ENCODE data around the gene NXPH3. TPM values are rescaled to one million over a fixed set of nuclear protein-coding genes. Genes with fewer than 3 reads are reported as not detected.
A peak's percentile ranks its signal among the peaks of the same experiment; 100 is the strongest.

NXPH3 gene
- total and polyA plus RNA-seq, 2 of the 13 experiments (the other 11 are each of a cell fraction or from before 2014, with no cell fraction given) = 0.04 to 0.58 TPM

DNA sequence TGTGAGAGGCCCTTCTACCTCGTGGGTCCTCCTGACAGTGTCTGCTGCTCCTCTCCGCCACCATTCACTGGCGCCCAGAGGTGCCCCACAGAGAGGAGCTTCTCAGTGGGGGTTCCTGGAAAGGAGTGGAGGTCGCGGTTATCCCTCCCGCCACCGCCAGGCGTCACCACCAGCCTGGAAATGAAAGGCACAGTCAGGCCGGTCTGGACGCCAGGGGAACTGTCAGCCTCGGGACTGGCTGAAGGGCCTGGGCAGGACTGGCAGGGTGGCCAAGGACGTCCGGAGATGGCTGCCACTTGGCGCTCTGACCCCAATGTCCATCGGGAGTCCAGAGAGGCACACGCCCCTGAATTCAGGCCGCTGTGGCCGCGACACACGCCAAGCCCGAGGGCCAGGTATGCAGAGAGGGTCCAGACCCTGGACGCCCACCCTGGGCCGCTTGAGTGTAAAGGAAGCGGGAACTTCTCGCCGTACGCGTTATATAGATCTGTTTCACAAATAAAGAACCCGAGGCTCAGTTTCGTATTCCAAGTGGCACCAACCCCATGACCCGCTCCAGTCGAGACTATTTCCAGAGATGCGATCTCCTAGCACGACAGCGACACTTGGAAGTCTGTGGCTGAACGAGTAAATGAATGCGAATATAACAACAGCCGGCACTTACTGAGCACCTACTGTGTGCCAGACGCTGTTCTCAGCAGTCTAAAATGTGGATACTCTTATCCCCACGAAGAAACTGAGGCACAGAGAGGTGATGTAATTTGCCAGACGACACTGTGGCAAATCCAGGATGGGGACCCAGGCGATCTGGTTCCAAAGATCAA lies 7.6 kb upstream of the NXPH3 start (continued):
- peak; percentile 90 for TF ChIP-seq ZNF605 (CRISPR knock-in tag; IDR thresholded peaks at IDR 0.05)
- peak; percentile 57; the same call in 1 of the 2 replicates for TF ChIP-seq PHF8 (CRISPR knock-in tag; IDR thresholded peaks at IDR 0.05)
- TF ChIP-seq SYNCRIP (IDR thresholded peaks at IDR 0.05; ENCODE audit: insufficient read depth, low read depth, low read length) = no peak
- TF ChIP-seq ZNF552 (CRISPR knock-in tag; IDR thresholded peaks at IDR 0.05; ENCODE audit: borderline replicate concordance) = no peak
- no peak for TF ChIP-seq NCOA5 (CRISPR knock-in tag; IDR thresholded peaks at IDR 0.05)
- TF ChIP-seq MLXIP (CRISPR knock-in tag; IDR thresholded peaks at IDR 0.05; ENCODE audit: borderline replicate concordance) = no peak
- TF ChIP-seq NR3C1 (CRISPR knock-in tag; IDR thresholded peaks at IDR 0.05) = no peak
- no peak for TF ChIP-seq CBX2 (IDR thresholded peaks at IDR 0.05; ENCODE audit: low read depth, low read length)
- TF ChIP-seq CBX2 (CRISPR knock-in tag; IDR thresholded peaks at IDR 0.05; ENCODE audit: low read depth) = no peak
- TF ChIP-seq ZNF597 (CRISPR knock-in tag; IDR thresholded peaks at IDR 0.05) = no peak
- TF ChIP-seq, protein P1, sequence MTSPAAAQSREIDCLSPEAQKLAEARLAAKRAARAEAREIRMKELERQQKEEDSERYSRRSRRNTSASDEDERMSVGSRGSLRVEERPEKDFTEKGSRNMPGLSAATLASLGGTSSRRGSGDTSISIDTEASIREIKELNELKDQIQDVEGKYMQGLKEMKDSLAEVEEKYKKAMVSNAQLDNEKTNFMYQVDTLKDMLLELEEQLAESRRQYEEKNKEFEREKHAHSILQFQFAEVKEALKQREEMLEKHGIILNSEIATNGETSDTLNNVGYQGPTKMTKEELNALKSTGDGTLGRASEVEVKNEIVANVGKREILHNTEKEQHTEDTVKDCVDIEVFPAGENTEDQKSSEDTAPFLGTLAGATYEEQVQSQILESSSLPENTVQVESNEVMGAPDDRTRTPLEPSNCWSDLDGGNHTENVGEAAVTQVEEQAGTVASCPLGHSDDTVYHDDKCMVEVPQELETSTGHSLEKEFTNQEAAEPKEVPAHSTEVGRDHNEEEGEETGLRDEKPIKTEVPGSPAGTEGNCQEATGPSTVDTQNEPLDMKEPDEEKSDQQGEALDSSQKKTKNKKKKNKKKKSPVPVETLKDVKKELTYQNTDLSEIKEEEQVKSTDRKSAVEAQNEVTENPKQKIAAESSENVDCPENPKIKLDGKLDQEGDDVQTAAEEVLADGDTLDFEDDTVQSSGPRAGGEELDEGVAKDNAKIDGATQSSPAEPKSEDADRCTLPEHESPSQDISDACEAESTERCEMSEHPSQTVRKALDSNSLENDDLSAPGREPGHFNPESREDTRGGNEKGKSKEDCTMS (CRISPR knock-in tag; conservative IDR thresholded peaks at IDR 0.05) = 0 out of 2 replicates have a peak, but pooled peaks have one; percentile 70
- TF ChIP-seq, protein P2, sequence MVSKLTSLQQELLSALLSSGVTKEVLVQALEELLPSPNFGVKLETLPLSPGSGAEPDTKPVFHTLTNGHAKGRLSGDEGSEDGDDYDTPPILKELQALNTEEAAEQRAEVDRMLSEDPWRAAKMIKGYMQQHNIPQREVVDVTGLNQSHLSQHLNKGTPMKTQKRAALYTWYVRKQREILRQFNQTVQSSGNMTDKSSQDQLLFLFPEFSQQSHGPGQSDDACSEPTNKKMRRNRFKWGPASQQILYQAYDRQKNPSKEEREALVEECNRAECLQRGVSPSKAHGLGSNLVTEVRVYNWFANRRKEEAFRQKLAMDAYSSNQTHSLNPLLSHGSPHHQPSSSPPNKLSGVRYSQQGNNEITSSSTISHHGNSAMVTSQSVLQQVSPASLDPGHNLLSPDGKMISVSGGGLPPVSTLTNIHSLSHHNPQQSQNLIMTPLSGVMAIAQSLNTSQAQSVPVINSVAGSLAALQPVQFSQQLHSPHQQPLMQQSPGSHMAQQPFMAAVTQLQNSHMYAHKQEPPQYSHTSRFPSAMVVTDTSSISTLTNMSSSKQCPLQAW (CRISPR knock-in tag; IDR thresholded peaks at IDR 0.05) = peak; percentile 73; the same call in 1 of the 2 replicates
- TF ChIP-seq ZNF772 (CRISPR knock-in tag; IDR thresholded peaks at IDR 0.05) = 0 out of 2 replicates have a peak, but pooled peaks have one; percentile 77
- no peak for TF ChIP-seq MAFG (CRISPR knock-in tag; IDR thresholded peaks at IDR 0.05)
- TF ChIP-seq ZNF3 (CRISPR knock-in tag; IDR thresholded peaks at IDR 0.05) = no peak
- TF ChIP-seq, protein P3, sequence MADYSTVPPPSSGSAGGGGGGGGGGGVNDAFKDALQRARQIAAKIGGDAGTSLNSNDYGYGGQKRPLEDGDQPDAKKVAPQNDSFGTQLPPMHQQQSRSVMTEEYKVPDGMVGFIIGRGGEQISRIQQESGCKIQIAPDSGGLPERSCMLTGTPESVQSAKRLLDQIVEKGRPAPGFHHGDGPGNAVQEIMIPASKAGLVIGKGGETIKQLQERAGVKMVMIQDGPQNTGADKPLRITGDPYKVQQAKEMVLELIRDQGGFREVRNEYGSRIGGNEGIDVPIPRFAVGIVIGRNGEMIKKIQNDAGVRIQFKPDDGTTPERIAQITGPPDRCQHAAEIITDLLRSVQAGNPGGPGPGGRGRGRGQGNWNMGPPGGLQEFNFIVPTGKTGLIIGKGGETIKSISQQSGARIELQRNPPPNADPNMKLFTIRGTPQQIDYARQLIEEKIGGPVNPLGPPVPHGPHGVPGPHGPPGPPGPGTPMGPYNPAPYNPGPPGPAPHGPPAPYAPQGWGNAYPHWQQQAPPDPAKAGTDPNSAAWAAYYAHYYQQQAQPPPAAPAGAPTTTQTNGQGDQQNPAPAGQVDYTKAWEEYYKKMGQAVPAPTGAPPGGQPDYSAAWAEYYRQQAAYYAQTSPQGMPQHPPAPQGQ (CRISPR knock-in tag; IDR thresholded peaks at IDR 0.05; ENCODE audit: borderline replicate concordance) = no peak; the same call in 1 of the 2 replicates
- no peak for TF ChIP-seq CERS6 (CRISPR knock-in tag; IDR thresholded peaks at IDR 0.05)
- no peak for TF ChIP-seq ZNF720 (CRISPR knock-in tag; IDR thresholded peaks at IDR 0.05)

All from HepG2 (cell line).